GM12872 (cell line): ENCODE measurements around the gene SLC39A11.

Experiments
- TF ChIP-seq, protein P1 (sequence below): IDR thresholded peaks from 3 replicates; pipeline ENCODE4 v1.5.1; 2011; ENCODE audit warnings: low read depth, mild to moderate bottlenecking, low read length, moderate library complexity; ENCODE audit not compliant: insufficient read depth

SLC39A11 gene

DNA sequence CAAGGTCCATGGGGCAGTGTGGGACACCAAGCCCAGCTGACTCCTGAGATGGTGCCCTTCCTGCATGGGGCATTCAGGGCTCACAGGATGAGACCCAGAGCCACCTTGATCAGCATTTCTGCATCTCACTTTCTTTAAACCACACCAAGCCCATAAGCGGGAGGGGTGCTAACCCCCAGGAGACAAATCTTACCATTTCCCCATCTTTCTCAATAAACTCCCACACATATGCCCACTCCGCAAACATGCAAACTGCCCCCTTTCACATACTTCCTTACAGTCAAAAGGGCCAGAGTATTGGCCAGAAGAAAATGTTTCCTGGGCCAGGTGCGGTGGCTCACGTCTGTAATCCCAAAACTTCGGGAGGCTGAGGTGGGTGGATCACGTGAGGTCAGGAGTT lies 3.7 kb upstream of the SLC39A11 start:
- TF ChIP-seq, protein P1, sequence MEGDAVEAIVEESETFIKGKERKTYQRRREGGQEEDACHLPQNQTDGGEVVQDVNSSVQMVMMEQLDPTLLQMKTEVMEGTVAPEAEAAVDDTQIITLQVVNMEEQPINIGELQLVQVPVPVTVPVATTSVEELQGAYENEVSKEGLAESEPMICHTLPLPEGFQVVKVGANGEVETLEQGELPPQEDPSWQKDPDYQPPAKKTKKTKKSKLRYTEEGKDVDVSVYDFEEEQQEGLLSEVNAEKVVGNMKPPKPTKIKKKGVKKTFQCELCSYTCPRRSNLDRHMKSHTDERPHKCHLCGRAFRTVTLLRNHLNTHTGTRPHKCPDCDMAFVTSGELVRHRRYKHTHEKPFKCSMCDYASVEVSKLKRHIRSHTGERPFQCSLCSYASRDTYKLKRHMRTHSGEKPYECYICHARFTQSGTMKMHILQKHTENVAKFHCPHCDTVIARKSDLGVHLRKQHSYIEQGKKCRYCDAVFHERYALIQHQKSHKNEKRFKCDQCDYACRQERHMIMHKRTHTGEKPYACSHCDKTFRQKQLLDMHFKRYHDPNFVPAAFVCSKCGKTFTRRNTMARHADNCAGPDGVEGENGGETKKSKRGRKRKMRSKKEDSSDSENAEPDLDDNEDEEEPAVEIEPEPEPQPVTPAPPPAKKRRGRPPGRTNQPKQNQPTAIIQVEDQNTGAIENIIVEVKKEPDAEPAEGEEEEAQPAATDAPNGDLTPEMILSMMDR, result no peak

DNA sequence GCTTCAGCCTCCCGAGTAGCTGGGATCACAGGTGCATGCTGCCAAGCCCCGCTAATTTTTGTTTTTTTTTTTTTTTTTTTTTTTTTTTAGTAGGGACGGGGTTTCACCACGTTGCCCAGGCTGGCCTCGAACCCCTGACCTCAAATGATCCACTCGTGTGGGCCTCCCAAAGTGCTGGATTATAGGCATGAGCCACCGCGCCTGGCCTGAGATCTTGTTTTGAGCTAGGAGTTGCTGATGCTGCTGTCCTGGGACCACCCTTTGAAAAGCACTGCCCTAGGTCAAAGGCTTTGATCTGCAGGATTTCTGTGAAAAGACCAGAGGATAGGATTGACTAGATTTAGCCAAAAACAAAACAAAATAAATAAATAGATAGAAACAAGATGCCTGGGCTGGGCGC lies 798 bp upstream of the SLC39A11 start:
- TF ChIP-seq, protein P1, result no peak

DNA sequence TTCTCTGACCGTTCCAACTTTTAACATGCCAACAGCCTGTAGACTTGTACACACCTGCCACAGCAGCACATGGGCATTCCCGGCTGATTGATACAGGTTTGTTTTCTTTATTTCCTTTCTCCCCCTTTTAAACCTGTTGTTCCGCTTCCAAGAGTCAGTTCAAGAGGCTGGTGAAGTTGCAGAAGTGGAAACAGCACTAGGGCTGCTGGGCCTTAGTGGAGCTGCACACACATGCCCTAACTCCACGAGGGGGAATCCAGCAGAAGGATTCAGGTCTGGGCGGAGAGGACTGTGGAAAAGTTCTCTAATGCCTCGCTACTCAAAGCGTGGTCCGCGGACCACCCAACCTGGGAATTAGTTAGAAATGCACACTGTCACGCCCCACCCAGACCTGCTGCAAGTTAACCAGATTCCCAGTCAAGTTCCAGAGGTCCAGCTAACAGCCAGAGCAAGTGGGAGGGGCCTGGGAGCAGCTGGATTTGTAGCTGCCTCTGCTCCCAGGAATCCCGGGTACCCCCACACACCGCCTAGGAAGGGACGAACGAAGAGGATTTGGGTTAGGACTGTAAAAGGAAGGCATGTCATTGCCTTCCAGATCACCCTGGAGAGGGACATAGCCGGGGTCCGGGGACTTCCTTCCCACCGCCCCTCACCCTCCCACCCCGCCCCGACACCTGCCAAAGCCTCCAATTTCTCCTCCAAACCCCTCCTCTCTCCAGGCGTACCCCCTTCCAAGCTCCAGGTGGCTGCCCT lies 542 bp downstream of the SLC39A11 start:
- TF ChIP-seq, protein P1, result no peak

DNA sequence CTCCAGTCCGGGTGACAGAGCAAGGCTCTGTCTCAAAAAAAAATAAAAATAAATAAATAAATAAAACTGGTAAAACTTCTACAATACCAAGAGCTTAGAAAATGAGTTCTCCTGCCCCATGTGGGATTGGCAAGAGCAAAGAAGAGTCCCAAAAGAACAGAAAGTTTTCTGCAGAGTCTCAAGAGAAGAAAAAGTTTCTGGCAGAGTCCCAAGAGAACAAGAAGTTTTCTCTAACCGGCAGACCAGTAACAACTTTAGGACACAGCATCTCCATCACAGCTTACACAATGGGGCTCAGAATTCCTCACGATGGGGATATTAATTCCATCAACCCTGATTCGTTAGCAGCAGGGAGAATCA lies 1.1 kb downstream of the SLC39A11 start:
- TF ChIP-seq, protein P1, result no peak

DNA sequence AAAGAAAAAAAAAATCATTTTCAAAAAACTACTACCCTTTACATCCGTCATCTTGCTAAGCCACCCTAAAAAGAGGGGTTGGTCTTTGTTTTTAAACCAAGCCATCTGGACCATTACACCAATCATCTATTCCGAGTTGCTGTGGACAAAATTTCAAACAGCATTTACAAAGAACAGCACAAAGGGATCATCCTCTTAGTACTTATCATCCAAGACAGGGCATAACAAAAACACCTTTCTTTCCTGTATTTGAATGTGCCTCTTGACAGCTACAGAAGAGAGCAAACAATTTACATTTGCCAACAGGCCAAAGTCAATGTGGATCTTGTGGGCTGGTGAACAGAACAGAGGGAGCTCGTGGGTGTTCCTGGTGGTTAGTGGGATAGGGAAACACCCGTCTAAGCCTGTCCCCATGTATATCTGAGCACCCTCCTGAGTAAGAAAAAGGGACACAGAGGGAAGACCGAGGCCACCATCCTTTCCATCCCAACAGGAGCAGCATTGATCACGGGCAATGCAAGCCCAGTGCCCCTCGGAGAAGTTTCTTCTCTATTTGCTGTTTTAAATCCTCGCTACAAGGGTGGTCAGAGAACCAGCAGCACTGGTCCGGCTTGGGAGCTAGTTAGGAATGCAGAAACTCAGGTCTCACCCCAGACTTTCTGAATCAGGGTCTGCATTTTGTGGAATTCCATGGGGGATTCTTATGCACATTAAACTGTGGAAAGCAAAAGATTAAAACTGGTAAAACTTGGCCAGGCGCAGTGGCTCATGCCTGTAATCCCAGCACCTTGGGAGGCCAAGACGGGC lies 1.9 kb downstream of the SLC39A11 start:
- TF ChIP-seq, protein P1, result no peak

DNA sequence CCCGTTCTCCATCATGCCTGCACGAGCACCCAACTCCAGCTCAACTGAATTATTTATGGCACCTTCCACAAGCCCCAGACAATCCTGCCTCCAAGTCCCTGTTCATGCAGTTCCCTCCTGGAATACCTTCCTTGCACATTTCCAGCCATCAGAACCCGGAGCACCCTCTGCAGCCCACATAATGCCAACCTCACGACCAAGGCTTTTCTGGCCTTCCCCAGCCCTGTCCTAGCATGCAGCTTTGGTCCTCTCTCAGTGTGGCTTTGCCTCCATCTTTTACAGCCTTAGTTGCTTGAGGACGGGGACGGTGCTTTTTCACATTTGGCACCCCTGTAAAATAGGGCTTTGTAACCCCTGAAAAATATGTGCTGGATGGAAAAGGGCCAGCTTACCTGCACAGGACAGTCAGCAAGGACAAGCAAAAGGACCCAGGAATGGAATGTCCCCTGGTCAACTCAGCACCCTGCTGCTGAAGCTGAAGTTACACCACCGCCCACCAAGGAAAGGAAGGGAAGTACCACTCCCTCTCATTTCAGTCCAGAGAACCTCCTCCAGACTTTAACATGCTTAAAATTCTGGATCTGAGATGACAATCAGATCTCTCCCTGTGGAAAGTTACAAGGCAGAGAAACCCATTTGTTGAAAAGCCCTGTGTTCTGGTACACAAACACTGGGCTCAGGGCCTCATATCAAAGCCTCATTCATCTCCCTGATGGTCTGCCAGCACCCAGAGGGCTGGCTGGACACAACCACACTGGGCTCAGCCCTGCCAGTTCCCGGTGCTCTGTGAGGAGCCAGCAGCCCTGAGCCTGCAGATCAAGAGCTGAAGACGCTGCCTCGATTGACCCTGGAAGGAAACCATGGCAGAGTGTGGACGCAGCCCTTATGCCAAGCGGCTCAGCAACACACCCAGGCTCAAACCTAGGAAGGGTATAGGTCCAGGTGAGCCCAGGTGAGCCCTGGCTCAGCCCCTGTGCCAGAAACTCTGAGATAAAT lies 2.9 kb downstream of the SLC39A11 start:
- TF ChIP-seq, protein P1, result no peak

DNA sequence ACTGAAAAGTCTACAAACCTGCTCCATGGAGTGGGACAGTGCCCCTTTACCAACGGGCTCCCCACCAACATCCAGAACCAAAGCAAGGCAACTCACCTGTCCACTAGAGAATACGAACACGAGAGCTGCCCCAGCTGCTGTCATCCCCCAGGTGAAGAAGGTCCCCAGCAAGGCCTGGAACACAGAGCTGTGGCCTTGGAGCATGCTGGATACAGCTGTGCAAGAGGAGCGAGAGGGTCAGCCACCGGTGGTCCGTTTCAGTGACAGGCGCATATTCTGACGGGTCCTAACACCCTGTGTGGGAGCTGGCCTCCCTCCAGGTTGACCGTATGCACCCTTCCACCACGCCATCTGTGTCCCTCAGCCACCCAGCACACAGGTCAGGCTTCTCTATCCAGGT lies 3.9 kb downstream of the SLC39A11 start:
- TF ChIP-seq, protein P1, result no peak
